ENCODE results near the gene BICRAL. TPM values are rescaled to one million over a fixed set of nuclear protein-coding genes. Genes with fewer than 3 reads are reported as not detected.

The BICRAL gene
- total RNA-seq, 1 experiment from 2014 or later: 4.0 TPM

DNA sequence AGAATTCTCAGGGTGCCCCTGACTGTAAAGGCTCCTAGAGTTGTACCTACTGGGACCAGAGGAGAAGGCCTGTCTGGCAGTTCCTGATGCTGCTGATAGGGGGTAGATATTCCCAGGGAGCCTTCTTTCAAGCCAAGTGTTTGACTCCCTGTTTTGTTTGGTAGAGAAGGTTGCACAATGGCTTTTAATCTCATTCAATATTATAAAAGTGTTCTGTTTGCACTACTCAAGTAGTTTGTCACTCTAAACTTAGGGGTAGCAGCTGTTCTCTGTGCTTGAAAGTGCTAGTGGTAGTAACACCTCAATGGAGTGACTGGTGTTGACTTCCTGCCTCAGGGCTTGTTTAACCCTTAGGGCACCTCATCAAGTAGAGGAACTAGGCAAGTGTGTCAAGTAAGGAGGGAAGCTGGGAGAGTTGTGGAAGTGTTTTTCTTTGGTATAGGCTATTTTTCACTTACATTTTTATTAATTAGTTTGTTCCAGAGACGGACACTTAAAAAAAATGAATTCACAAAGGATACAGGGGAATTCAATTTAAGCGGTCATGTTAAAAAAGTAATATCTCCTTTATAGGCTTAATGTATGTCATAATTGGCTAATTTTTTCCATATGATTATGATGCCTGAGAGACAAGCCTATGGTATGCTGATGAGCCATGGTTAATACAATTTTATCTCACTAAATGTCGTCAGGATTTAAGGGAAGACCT is 38.1 kb downstream of the BICRAL start:
- Histone ChIP-seq H3K9me3 (replicated peaks) (no peaks in the 10 kb centered on the region), H3K36me3 (no peaks in the 10 kb centered on the region), H3K4me3 (no peak overlapping the region), H3K27ac (no peak overlapping the region), H3K27me3 (replicated peaks) (no peaks in the 10 kb centered on the region), H3K4me1 (replicated peaks) (no peaks in the 10 kb centered on the region)
- DNase-seq (ENCODE audit: low read depth in 1 of 2, low spot score in 2 of 2): no peak

GRCh38 chr6:42820512-42821340 is 38.9 kb downstream of the BICRAL start:
- DNase-seq (ENCODE audit: low read depth in 1 of 2, low spot score in 2 of 2): no peak
- Histone ChIP-seq H3K9me3 (replicated peaks) (no peaks in the 10 kb centered on the region), H3K4me1 (replicated peaks) (no peaks in the 10 kb centered on the region), H3K4me3 (no peak overlapping the region), H3K27me3 (replicated peaks) (no peaks in the 10 kb centered on the region), H3K36me3 (no peaks in the 10 kb centered on the region), H3K27ac (no peak overlapping the region)

DNA sequence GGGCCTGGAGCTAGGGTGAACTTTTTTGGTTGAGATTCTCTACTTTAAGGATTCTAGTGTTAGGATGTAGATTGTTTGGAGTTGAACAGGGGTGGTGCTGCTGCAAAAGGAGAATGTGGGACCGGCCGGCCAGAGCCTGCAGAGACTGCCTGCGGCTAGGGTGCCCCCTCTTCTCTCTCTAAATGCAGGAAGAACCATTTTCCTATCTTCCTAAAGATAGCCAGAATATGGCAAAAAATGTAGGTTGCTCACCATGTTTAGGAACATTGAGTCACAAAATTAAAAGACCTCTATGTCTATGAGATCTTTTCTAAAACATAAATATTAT is 39.5 kb downstream of the BICRAL start:
- no peak overlapping the region for H3K27ac ChIP-seq
- no peaks in the 10 kb centered on the region for H3K27me3 ChIP-seq (replicated peaks)
- no peaks in the 10 kb centered on the region for H3K4me1 ChIP-seq (replicated peaks)
- no peaks in the 10 kb centered on the region for H3K36me3 ChIP-seq
- H3K9me3 ChIP-seq (replicated peaks): no peaks in the 10 kb centered on the region
- no peak for DNase-seq (ENCODE audit: low read depth in 1 of 2, low spot score in 2 of 2)
- H3K4me3 ChIP-seq: no peak overlapping the region

GRCh38 chr6:42821846-42822245 is 40.0 kb downstream of the BICRAL start:
- Histone ChIP-seq H3K4me1 (replicated peaks) (no peaks in the 10 kb centered on the region), H3K27me3 (replicated peaks) (no peaks in the 10 kb centered on the region), H3K9me3 (replicated peaks) (no peaks in the 10 kb centered on the region), H3K27ac (no peak overlapping the region), H3K36me3 (no peaks in the 10 kb centered on the region), H3K4me3 (no peak overlapping the region)
- no peak for DNase-seq (ENCODE audit: low read depth in 1 of 2, low spot score in 2 of 2)

DNA sequence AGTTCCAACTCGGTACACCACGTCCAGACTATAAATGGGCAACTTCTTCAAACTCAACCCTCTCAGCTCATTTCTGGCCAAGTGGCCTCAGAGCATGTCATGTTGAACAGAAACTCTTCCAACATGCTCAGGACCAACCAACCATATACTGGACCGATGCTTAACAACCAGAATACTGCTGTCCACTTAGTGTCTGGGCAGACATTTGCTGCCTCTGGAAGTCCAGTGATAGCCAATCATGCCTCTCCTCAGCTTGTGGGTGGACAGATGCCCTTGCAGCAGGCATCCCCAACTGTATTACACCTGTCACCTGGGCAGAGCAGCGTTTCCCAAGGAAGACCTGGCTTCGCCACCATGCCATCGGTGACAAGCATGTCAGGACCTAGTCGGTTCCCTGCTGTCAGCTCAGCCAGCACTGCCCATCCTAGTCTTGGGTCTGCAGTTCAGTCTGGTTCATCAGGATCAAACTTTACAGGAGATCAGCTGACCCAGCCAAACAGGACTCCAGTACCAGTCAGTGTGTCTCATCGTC is 47.8 kb downstream of the BICRAL start:
- no peaks in the 10 kb centered on the region for H3K27me3 ChIP-seq (replicated peaks)
- no peak for DNase-seq (ENCODE audit: low read depth in 1 of 2, low spot score in 2 of 2)
- no peak overlapping the region for H3K27ac ChIP-seq
- H3K36me3 ChIP-seq: peaks cover 14% of the 10 kb centered on the region
- no peak overlapping the region for H3K4me3 ChIP-seq
- H3K9me3 ChIP-seq (replicated peaks): no peaks in the 10 kb centered on the region
- H3K4me1 ChIP-seq (replicated peaks): no peaks in the 10 kb centered on the region

GRCh38 chr6:42831237-42831636 is 49.4 kb downstream of the BICRAL start:
- H3K27me3 ChIP-seq (replicated peaks): no peaks in the 10 kb centered on the region
- H3K27ac ChIP-seq: no peak overlapping the region
- no peak overlapping the region for H3K4me3 ChIP-seq
- DNase-seq (ENCODE audit: low read depth in 1 of 2, low spot score in 2 of 2): no peak
- H3K36me3 ChIP-seq: peaks cover 14% of the 10 kb centered on the region
- H3K9me3 ChIP-seq (replicated peaks): no peaks in the 10 kb centered on the region
- H3K4me1 ChIP-seq (replicated peaks): no peaks in the 10 kb centered on the region

DNA sequence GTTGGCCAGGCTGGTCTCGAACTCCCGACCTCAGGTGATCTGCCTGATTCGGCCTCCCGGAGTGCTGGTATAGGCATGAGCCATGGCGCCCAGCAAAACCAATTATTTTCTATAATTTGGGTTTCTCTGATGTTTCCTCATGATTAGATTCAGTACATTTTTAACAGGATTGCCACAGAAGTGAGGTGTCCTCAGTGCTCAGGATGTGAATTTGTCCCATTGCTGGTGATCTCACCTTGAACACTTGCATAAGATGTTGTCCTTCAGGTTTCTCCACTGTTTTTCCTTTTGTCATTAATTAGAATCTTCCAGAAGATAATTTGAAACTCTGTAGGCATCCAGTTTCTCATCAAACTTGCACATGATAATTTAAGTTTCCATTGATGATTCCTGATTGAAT is 52.2 kb downstream of the BICRAL start:
- Histone ChIP-seq H3K9me3 (replicated peaks) (no peaks in the 10 kb centered on the region), H3K27ac (no peak overlapping the region), H3K4me1 (replicated peaks) (no peaks in the 10 kb centered on the region)

DNA sequence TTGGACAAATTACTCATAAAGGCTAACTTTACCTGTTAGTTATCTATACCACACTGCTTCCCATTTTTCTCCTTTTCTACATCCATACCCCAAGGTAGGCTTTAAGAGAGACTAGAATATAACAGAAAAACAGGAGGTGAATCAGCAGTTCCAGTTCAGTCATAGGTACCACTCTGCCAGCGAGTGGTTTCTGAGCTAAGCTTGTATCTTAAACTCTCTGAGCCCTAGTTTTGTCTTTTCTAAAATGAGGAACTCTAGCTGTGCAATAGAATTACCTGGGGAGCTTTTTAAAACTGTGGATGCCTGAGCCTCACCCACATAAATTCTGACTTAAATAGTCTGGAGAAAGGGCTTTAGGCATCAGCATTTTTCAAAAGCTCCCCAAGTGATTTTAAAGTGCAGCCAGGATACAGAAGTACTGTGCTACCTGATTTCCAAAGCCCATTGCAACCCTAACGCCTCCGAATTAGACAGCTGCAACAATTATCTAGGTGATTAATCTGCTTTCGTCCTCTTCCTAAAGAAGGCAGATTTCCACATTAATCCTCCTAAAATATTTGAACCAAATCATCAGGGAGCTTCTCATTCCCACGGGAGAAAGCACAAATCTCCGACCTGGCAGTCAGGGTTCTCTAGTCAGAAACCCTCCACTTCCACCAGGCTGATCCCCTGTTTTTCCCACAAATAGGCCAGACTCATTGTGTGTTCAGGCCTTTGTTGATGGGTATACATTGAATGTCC is 60.2 kb downstream of the BICRAL start:
- Histone ChIP-seq H3K9me3 (replicated peaks) (no peaks in the 10 kb centered on the region), H3K4me1 (replicated peaks) (no peaks in the 10 kb centered on the region), H3K27ac (no peak overlapping the region), H3K4me3 (no peak overlapping the region), H3K27me3 (replicated peaks) (no peaks in the 10 kb centered on the region), H3K36me3 (peaks cover 4% of the 10 kb centered on the region; the same call in 1 of the 2 replicates)
- DNase-seq (ENCODE audit: low read depth in 1 of 2, low spot score in 2 of 2): no peak

More for the DNA sequence above, 52.2 kb downstream of the BICRAL start:
- peaks cover 12% of the 10 kb centered on the region for H3K36me3 ChIP-seq
- DNase-seq (ENCODE audit: low read depth in 1 of 2, low spot score in 2 of 2): no peak
- no peak overlapping the region for H3K4me3 ChIP-seq
- H3K27me3 ChIP-seq (replicated peaks): no peaks in the 10 kb centered on the region

GRCh38 chr6:42845327-42845694 is 63.5 kb downstream of the BICRAL start:
- H3K36me3 ChIP-seq: peaks cover 4% of the 10 kb centered on the region; the same call in 1 of the 2 replicates
- H3K27me3 ChIP-seq (replicated peaks): no peaks in the 10 kb centered on the region
- H3K9me3 ChIP-seq (replicated peaks): no peaks in the 10 kb centered on the region
- DNase-seq (ENCODE audit: low read depth in 1 of 2, low spot score in 2 of 2): no peak
- H3K27ac ChIP-seq: no peak overlapping the region
- no peak overlapping the region for H3K4me3 ChIP-seq
- H3K4me1 ChIP-seq (replicated peaks): no peaks in the 10 kb centered on the region

GRCh38 chr6:42846505-42846904 is 64.7 kb downstream of the BICRAL start:
- no peak overlapping the region for H3K27ac ChIP-seq
- no peaks in the 10 kb centered on the region for H3K4me1 ChIP-seq (replicated peaks)
- H3K36me3 ChIP-seq: peaks cover 4% of the 10 kb centered on the region; the same call in 1 of the 2 replicates
- no peaks in the 10 kb centered on the region for H3K27me3 ChIP-seq (replicated peaks)
- no peaks in the 10 kb centered on the region for H3K9me3 ChIP-seq (replicated peaks)
- DNase-seq (ENCODE audit: low read depth in 1 of 2, low spot score in 2 of 2): no peak
- H3K4me3 ChIP-seq: no peak overlapping the region

DNA sequence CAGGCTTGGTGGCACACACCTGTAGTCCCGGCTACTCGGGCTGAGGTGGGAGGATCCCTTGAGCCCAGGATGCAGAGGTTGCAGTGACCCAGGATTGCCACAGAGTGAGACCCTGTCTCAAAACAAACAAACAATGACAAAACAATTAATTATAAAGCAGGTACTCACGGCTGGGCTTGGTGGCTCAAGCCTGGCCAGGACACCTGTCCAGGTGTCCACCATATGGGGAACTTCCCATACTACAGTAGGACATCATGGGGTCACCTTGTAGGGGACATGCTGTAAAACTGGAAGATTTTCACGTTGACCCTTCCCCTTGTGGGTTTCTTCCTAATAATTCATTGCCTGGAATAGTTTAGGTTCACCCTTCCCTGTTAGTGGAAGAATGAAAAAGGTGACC is 66.8 kb downstream of the BICRAL start:
- DNase-seq (ENCODE audit: low read depth in 1 of 2, low spot score in 2 of 2): no peak
- Histone ChIP-seq H3K27ac (no peak overlapping the region), H3K9me3 (replicated peaks) (no peaks in the 10 kb centered on the region), H3K4me1 (replicated peaks) (no peaks in the 10 kb centered on the region), H3K27me3 (replicated peaks) (no peaks in the 10 kb centered on the region), H3K4me3 (no peak overlapping the region), H3K36me3 (peaks cover 9% of the 10 kb centered on the region)

DNA sequence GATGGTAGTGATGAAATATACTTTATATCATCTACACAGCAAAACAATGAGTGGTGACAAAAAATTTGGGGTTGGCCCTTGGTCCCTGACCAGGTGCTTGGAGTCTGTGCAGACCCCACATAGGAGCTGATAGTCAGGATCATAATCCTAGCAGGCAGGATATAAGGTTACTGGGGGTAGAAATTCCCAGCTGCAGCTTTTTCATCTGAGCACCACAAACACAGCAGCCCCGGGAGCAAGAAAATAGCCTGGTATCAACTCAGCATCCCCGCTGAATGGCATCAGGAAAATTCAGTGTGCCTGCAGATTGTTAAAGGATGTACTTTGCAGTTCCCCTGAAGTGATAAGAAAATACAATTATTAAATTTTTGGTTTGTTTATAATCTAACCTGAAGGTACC is 69.7 kb downstream of the BICRAL start:
- no peak for DNase-seq (ENCODE audit: low read depth in 1 of 2, low spot score in 2 of 2)
- H3K9me3 ChIP-seq (replicated peaks): no peaks in the 10 kb centered on the region; the same call in 1 of the 2 replicates
- no peak overlapping the region for H3K27ac ChIP-seq
- H3K4me1 ChIP-seq (replicated peaks): no peaks in the 10 kb centered on the region
- no peaks in the 10 kb centered on the region for H3K27me3 ChIP-seq (replicated peaks)
- H3K36me3 ChIP-seq: peaks cover 17% of the 10 kb centered on the region
- no peak overlapping the region for H3K4me3 ChIP-seq

GRCh38 chr6:42860036-42860435 is 78.2 kb downstream of the BICRAL start:
- no peaks in the 10 kb centered on the region for H3K27me3 ChIP-seq (replicated peaks)
- H3K4me3 ChIP-seq: no peak overlapping the region
- H3K36me3 ChIP-seq: peaks cover 22% of the 10 kb centered on the region
- H3K27ac ChIP-seq: no peak overlapping the region
- DNase-seq (ENCODE audit: low read depth in 1 of 2, low spot score in 2 of 2): no peak
- no peaks in the 10 kb centered on the region for H3K9me3 ChIP-seq (replicated peaks)
- H3K4me1 ChIP-seq (replicated peaks): no peaks in the 10 kb centered on the region

DNA sequence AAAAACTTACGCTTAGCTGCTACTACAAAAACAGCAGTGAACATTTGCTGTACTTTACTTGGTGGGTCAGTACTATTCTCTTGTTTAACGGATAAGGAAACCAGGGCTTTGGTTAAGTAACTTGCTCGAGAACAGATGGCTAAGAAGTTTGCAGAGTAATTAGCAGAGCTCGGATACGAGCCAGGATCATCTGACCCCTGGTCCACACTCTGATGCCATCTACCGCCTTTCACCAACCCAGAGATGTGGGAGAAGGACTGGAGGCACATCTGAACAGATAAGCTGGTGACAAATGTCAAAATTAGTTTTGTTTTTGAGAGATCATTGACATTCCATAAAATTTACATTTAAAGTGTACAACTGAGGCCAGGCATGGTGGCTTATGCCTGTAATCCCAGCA is 78.6 kb downstream of the BICRAL start:
- Histone ChIP-seq H3K4me3 (no peak overlapping the region), H3K27ac (no peak overlapping the region), H3K9me3 (replicated peaks) (no peaks in the 10 kb centered on the region), H3K36me3 (peaks cover 19% of the 10 kb centered on the region), H3K27me3 (replicated peaks) (no peaks in the 10 kb centered on the region), H3K4me1 (replicated peaks) (no peaks in the 10 kb centered on the region)
- no peak for DNase-seq (ENCODE audit: low read depth in 1 of 2, low spot score in 2 of 2)

All from SJSA1 (cell line).